Gastroesophageal sphincter (tissue), 4 donors: ENCODE data around the gene CDKL5. TPM values are rescaled to one million over a fixed set of nuclear protein-coding genes. Genes with fewer than 3 reads are reported as not detected.

Source experiments
- ATAC-seq: fragments of 150-250 bp; one replicate; pipeline ENCODE4 v1.9.1; 2016; ENCODE audit warnings: mild to moderate bottlenecking, moderate library complexity
- H3K27ac ChIP-seq, 4 donors: fragments of 200-600 bp; sonication (generic) in 3 of 4; 1 replicate in 3 of 4; 2 replicates in 1 of 4; pipeline ENCODE4 v1.5.1; 2016 to 2019
- H3K27me3 ChIP-seq: fragments of 200-600 bp; sonication (generic); one replicate; pipeline ENCODE4 v1.5.1; 2019
- H3K36me3 ChIP-seq, 2 donors: fragments of 200-600 bp; sonication (generic); one replicate each; pipeline ENCODE4 v1.5.1; 2019; ENCODE audit warnings: control low read depth in 1 of 2
- H3K4me1 ChIP-seq, 3 donors: fragments of 200-600 bp; sonication (generic); 1 replicate in 2 of 3; 2 replicates in 1 of 3; pipeline ENCODE4 v1.5.1; 2016 to 2019; ENCODE audit warnings: control low read depth in 2 of 3
- H3K4me3 ChIP-seq, 2 donors: fragments of 200-600 bp; sonication (generic); one replicate each; pipeline ENCODE4 v1.5.1; 2019; ENCODE audit warnings: mild to moderate bottlenecking in 1 of 2, moderate library complexity in 1 of 2
- H3K9me3 ChIP-seq, 3 donors: fragments of 200-600 bp; sonication (generic); one replicate each; pipeline ENCODE4 v1.5.1; 2017 to 2019; ENCODE audit warnings: control low read depth in 2 of 3
- EP300 ChIP-seq: sonication (generic); formaldehyde crosslinking; IDR thresholded peaks from one replicate; pipeline ENCODE4 v1.6.1; 2017; ENCODE audit warnings: antibody characterized with exemption, mild to moderate bottlenecking
- POLR2A ChIP-seq, 2 donors: fragments of 450-650 bp; IDR thresholded peaks; one replicate each; pipeline ENCODE4 v1.6.1; 2017; ENCODE audit warnings: antibody characterized with exemption in 2 of 2, mild to moderate bottlenecking in 2 of 2, moderate library complexity in 1 of 2
- POLR2AphosphoS5 ChIP-seq: sonication (generic); formaldehyde crosslinking; IDR thresholded peaks from one replicate; pipeline ENCODE4 v1.6.1; 2017; ENCODE audit warnings: antibody characterized with exemption
- WGBS, 2 donors: methylation state at CpG; one replicate each; pipeline ENCODE4 v1.1.5; 2018; ENCODE audit warnings: low coverage in 1 of 2; 5-methylcytosine and 5-hydroxymethylcytosine counted together
- total RNA-seq, 4 donors: library from RNA; depleted of rRNA; stranded (reverse); fragments of >200 nt; gene quantifications; one replicate each; pipeline ENCODE4 v1.1.0, GENCODE V29; 2016
- TF ChIP-seq, protein P1 (sequence below), 4 experiments: fragments of 200-600 bp in 2 of 4; fragments of 450-650 bp in 2 of 4; sonication (generic) in 1 of 4; IDR thresholded peaks; one replicate each; pipeline ENCODE4 v1.5.1; 2017 to 2019; ENCODE audit warnings: antibody characterized with exemption in 4 of 4, mild to moderate bottlenecking in 2 of 4, moderate library complexity in 2 of 4

The CDKL5 gene
- total RNA-seq, 4 donors from 2014 or later = 5.3 to 9.7 (median 8.6) TPM

DNA sequence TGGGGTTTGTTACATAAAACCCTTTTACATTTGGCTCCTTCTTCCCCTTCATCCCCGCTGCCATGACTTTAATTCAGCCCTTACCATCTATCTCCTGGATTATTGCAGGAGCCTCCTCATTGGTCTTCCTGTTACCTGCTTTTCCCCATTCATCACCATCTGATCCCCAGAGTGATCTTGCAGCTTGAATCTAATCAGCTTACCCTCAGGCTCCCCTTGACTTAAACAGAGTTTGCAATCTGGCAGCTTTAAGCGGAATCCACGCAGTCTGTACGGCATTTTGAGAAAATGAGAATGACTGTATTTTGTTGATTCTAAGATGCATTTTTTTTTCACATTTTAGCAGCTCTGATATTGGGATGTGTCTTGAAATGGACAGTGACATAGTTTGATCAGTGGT, 267.1 kb downstream of the CDKL5 start:
- H3K36me3 ChIP-seq = no peaks in the 10 kb centered on the region
- TF ChIP-seq POLR2AphosphoS5 (no peak), EP300 (no peak), POLR2A (IDR thresholded peaks at IDR 0.05) (no peak)
- TF ChIP-seq, protein P1, sequence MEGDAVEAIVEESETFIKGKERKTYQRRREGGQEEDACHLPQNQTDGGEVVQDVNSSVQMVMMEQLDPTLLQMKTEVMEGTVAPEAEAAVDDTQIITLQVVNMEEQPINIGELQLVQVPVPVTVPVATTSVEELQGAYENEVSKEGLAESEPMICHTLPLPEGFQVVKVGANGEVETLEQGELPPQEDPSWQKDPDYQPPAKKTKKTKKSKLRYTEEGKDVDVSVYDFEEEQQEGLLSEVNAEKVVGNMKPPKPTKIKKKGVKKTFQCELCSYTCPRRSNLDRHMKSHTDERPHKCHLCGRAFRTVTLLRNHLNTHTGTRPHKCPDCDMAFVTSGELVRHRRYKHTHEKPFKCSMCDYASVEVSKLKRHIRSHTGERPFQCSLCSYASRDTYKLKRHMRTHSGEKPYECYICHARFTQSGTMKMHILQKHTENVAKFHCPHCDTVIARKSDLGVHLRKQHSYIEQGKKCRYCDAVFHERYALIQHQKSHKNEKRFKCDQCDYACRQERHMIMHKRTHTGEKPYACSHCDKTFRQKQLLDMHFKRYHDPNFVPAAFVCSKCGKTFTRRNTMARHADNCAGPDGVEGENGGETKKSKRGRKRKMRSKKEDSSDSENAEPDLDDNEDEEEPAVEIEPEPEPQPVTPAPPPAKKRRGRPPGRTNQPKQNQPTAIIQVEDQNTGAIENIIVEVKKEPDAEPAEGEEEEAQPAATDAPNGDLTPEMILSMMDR (IDR thresholded peaks at IDR 0.05) = no peak
- no peak overlapping the region for H3K27ac ChIP-seq
- WGBS, 2 donors = 58 to 100% methylated on average over 2 to 3 of the region's 4 CpGs
- no peak overlapping the region for H3K4me3 ChIP-seq
- no peaks in the 10 kb centered on the region for H3K4me1 ChIP-seq
- no peaks in the 10 kb centered on the region for H3K27me3 ChIP-seq
- no peaks in the 10 kb centered on the region for H3K9me3 ChIP-seq
- no peak for ATAC-seq

DNA sequence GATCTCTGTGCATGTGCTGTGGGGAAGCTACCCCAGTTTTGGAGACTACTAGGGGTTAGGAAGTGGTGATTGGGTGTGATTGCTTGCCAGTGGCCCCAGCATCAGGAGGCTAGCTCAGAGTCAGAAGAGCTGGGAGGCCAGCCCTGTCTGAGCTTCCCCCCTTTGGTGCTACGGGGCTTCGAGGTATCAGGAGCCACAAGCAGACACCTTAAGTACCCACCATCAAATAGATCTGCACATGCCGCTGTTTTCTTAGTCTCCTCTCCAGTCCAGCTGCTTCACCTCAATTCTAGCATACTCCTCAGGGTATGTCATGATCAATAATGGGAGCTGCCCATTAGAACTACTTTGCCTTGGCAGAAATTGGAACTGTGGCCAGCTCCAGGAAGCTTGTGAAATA, 271.2 kb downstream of the CDKL5 start:
- Histone ChIP-seq H3K36me3 (no peaks in the 10 kb centered on the region), H3K27me3 (no peaks in the 10 kb centered on the region), H3K27ac (no peak overlapping the region), H3K9me3 (no peaks in the 10 kb centered on the region), H3K4me1 (no peaks in the 10 kb centered on the region), H3K4me3 (no peak overlapping the region)
- TF ChIP-seq POLR2AphosphoS5 (no peak), EP300 (no peak), POLR2A (IDR thresholded peaks at IDR 0.05) (no peak)
- TF ChIP-seq, protein P1 (IDR thresholded peaks at IDR 0.05) = no peak
- no peak for ATAC-seq
- 69% methylated on average over 3 of the region's 3 CpGs; no CpG with 5 or more reads in 1 of the 2 donors for WGBS, 2 donors

DNA sequence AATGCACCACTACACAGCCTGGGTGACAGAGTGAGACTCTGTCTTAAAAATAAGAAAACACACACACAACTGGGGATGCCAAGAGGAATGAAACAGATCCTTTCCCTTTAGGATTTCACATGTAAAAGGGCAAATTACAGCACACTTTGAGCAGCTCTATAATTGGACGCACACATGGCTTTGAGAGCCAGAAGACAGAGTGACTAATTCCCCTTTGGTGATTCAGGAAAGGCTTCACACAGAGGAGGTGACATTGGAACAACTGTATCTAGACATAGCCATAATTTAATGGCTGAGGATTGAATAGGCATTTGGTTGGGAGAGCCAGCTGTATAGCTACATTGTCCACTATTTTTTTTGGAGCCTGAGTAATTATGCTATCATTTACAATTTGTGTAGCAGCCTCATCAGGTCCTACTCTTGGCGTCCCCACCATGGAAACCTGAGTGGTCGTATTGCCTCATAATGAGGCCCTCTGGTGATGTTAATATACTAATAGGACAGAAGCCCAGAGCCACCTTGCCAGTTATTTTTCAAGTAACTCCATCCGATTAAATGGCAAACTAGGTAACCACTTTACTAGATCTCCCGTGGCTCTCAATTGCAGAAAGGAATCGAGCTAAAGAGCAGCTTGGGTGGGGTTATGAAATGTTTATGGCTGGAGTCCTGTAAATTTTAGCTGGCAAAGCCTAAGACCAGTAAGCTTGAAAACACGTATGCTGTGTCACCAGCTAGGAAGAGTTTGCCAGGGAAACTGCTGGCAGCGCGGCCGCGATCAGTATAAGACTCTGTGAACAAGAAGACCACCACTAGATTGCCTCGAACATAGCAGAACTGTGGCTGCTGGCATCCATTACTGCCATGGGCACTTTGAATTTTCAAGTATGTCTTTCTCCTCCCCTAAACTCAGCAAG, 273.6 kb downstream of the CDKL5 start:
- Histone ChIP-seq H3K4me1 (peaks cover 0 to 5% (median 0%) of the 10 kb centered on the region in 3 donors), H3K27ac (no peak overlapping the region), H3K36me3 (no peaks in the 10 kb centered on the region), H3K27me3 (no peaks in the 10 kb centered on the region), H3K4me3 (no peak overlapping the region), H3K9me3 (no peaks in the 10 kb centered on the region)
- TF ChIP-seq, protein P1 (IDR thresholded peaks at IDR 0.05) = no peak
- TF ChIP-seq POLR2AphosphoS5 (no peak), EP300 (no peak), POLR2A (IDR thresholded peaks at IDR 0.05) (no peak)
- 66 to 100% methylated on average over 1 to 7 of the region's 12 CpGs for WGBS, 2 donors
- ATAC-seq = no peak

DNA sequence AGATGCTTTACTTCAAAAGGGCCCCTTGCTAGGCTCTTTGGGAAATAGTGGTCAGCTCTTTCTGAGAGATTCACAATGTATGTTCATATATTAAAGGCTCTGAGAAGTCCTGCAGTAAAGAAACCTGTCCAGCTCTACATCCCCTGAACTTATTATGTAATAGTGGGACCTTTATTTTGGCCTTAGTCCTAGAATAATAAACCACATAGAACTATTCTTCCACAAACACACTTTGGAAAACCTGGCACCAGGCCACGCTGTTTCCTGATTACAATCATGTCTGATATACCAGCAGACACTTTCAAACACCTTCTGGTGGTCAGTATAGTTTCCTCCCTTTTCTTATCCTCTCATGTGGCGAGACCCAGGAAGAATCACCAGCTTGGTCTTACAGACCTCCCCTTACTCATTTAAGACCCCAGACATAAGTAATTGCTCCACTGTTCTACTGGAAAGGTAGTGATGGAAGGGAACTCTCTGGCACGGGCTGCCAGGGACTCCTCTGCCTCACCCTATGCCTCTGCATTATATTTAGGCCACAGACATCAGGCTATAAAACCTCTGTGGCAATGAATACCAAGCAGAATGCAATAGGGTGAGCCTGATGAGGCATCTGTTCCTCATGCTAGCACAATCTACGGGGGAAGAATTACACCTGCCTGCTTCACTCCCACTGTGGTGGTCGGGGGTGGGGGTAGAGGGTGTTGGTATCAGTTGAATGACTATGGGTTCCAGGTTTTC, 276.4 kb downstream of the CDKL5 start:
- no peak overlapping the region for H3K27ac ChIP-seq

More for the DNA sequence above, 276.4 kb downstream of the CDKL5 start:
- WGBS, 2 donors = 69% methylated on average over 3 of the region's 5 CpGs; no CpG with 5 or more reads in 1 of the 2 donors
- peaks cover 0 to 5% (median 0%) of the 10 kb centered on the region in 3 donors for H3K4me1 ChIP-seq
- no peaks in the 10 kb centered on the region for H3K27me3 ChIP-seq
- H3K9me3 ChIP-seq = no peaks in the 10 kb centered on the region
- TF ChIP-seq POLR2A (IDR thresholded peaks at IDR 0.05) (no peak), EP300 (no peak), POLR2AphosphoS5 (no peak)
- no peaks in the 10 kb centered on the region for H3K36me3 ChIP-seq
- no peak for ATAC-seq
- H3K4me3 ChIP-seq = no peak overlapping the region
